Hippocampal formation (tissue), 2 donors: ENCODE results near the gene TGM3.

Experiments
- DNase-seq, 2 donors: peaks; one replicate each; lab custom pipeline; 2025; lab: John Stamatoyannopoulos, UW

Gene TGM3

GRCh38 chr20:2307136-2307535 lies 11.3 kb downstream of the TGM3 start:
- no peak for DNase-seq

- no peak for DNase-seq
Measured at GRCh38 chr20:2311329-2311728, 15.5 kb downstream of the TGM3 start.

- no peak for DNase-seq
Measured at GRCh38 chr20:2312876-2313275, 17.1 kb downstream of the TGM3 start.

GRCh38 chr20:2313316-2313715 lies 17.5 kb downstream of the TGM3 start:
- no peak for DNase-seq

- DNase-seq, result no peak
Measured at GRCh38 chr20:2314759-2315439, 19.1 kb downstream of the TGM3 start.

DNA sequence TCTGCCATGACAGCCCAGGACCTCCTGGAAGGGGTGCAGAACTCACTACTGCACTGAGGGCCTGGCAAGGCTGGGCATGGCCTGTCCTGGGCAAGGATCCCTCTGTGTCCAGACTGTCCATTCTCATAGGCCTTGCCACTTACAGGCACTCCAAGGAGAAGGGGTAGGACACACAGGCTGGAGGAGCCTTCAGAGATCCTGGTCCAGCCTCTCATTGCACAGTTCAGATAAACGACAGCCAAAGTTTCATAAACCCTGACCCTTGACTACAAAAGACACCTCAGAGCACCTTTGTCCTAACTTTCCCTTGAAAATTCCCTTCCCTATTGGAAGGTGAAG lies 19.6 kb downstream of the TGM3 start:
- DNase-seq, result no peak

DNA sequence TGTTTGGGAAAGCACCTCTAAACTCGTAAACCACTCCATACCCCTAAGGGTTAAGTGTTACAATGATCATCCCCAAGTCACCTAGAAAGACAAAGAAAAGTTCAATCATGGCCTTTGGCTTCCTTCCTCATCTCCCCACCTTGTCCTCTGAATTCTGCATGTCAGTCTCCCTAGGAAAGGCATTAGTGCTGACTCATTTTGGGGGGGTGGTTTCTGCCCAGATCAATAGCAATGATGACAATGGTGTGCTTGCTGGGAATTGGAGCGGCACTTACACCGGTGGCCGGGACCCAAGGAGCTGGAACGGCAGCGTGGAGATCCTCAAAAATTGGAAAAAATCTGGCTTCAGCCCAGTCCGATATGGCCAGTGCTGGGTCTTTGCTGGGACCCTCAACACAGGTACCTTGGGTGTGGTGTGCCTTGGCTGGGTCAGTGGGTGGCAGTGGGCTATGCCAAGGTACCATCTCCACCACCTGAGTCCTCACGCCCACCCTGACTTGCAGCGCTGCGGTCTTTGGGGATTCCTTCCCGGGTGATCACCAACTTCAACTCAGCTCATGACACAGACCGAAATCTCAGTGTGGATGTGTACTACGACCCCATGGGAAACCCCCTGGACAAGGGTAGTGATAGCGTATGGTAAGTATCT lies 21.2 kb downstream of the TGM3 start:
- no peak for DNase-seq

DNA sequence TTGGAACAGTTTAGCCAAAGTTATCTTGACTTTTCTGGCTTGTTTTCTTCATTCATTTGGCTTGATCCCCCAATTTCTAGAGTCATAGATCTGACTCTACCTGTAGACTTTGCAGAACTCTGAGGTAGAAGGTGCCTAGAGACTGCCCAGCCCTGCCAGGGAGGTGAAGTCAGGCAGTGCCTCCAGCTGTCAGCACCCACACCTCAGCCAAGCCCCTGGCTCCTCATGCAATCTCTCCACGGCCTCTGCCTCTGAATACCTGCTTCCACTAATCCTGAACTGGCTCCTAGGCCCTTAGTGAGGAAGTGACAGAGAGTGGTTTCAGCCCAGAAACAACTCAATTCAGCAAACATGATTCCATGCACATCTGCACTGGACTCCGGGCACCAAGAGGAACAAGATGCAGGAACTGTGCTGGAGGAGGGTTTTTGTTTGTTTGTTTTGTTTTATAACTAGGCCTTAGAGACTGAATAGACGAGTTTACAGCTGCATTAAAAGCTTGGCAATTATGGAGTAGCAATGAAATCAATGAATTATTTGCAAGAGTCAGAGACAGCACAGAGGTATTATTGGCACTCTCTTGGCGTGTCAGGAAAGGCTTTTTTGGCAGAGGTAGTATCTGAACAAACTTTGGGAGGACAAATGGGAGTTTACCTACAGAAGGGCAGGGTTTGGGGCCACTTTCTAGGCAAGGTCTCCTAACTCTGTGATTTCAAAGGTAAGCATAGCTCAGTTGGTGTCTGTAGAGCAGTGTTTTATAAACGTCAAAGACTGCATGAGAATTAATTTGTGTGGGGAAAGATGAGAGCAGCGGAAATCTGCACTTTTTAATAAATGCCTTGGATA lies 25.2 kb downstream of the TGM3 start:
- no peak for DNase-seq

GRCh38 chr20:2323051-2323450 lies 27.2 kb downstream of the TGM3 start:
- DNase-seq, result no peak

GRCh38 chr20:2326046-2326445 lies 30.2 kb downstream of the TGM3 start:
- no peak for DNase-seq

- DNase-seq, result no peak
Measured at GRCh38 chr20:2327620-2328555, 32.1 kb downstream of the TGM3 start.

DNA sequence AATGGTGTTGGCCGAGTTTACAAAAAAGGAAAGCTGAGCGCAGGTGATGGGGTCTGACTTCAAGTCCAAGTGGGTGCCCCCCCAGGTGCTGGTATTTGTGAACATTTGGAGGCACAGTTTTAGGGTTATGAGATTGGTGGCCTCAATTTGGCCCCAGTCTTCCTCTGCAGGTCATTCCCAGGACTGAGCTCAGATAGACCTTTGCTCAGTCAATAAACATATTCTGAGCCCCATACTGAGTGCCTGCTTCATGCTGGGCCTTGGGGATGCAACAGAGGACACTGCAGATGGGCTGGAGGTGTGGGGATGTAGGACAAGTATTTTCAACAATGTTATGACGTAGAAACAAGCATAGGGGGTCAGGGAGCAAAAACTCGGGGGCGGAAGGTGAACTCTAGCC lies 33.5 kb downstream of the TGM3 start:
- DNase-seq, result no peak

GRCh38 chr20:2330090-2330695 lies 34.4 kb downstream of the TGM3 start:
- DNase-seq, result no peak

GRCh38 chr20:2331106-2331505 lies 35.3 kb downstream of the TGM3 start:
- no peak for DNase-seq

DNA sequence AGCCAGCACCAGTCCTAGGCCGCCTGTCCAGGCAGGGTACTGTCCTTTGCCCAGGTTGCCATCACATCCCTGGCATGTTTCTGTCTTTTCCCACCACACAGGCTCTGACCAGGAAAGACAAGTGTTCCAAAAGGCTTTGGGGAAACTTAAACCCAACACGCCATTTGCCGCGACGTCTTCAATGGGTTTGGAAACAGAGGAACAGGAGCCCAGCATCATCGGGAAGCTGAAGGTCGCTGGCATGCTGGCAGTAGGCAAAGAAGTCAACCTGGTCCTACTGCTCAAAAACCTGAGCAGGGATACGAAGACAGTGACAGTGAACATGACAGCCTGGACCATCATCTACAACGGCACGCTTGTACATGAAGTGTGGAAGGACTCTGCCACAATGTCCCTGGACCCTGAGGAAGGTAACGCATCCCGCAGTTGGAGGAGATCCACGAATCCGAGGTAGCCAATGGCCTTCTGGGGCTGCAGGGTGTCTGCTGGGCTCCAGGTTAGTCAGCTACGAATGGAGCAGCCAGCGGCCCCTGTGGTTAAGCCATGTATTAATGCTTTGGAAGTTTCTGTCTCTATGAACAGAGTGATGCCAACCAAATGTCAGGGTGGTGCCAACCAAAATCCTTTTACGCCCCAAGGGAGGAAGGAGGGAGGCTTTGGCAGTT lies 36.2 kb downstream of the TGM3 start:
- DNase-seq, result no peak

GRCh38 chr20:2332711-2333110 lies 36.9 kb downstream of the TGM3 start:
- DNase-seq, result no peak

- no peak for DNase-seq
Measured at GRCh38 chr20:2333821-2334220, 38.0 kb downstream of the TGM3 start.

DNA sequence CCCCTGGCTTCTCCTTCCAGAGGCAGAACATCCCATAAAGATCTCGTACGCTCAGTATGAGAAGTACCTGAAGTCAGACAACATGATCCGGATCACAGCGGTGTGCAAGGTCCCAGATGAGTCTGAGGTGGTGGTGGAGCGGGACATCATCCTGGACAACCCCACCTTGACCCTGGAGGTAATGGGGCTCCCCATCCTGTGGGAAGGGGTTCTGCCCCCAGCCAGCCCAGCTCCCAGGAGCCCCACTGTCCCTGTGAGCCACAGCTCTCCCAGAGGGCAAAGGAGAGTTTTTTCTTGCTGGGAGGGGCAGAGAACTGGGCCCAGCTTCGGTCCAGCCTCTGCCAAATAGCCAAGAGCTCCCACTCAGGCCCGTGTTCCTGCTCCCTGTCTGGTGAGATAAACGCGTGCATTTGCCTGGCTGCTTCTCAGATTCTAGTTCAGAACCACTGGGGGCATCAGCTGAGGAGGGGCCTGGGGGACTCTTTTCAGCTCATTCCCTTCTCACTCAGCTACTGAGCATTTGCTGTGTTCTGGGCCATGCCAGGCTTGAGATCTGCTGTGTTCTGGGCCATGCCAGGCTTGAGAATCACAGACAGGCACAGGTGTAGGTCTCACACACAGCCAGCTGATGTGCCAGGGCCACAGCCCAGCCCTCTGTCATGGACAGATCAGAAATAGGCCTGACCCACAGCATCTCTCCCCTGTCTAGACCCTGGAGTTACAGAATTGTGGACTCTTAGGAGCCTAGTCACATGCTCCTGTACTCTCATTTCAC lies 39.5 kb downstream of the TGM3 start:
- no peak for DNase-seq

GRCh38 chr20:2336471-2336870 lies 40.7 kb downstream of the TGM3 start:
- DNase-seq, result no peak

DNA sequence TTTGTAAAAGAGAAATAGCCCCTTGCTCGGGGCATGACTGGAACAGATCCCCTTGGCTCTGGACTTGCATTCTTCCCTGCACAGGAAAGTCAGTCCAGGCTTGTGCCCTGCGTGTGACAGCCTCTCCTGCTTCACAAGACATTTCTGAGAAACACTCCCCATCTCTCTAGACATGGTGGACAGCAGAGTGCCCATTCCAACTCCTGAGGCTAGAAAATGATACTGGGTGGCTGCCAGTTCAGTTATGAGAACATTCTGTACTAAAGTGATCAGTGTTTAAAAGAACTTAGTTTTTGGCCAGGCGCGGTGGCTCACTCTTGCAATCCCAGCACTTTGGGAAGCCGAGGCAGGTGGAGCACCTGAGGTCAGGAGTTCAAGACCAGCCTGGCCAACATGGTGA lies 41.3 kb downstream of the TGM3 start:
- DNase-seq, result no peak
